Activated CD4-positive, alpha-beta memory T cell treated with anti-CD3 and anti-CD28 coated beads for 36 hours (primary cell): ENCODE measurements around the gene SUSD2. TPM values are rescaled to one million over a fixed set of nuclear protein-coding genes. Genes with fewer than 3 reads are reported as not detected.
A peak's percentile ranks its signal among the peaks of the same experiment; 100 is the strongest.

Experiments
- CTCF ChIA-PET: fragments of 350-600 bp; sonication (Branson Sonifier 250); formaldehyde crosslinking; loops from one replicate; lab custom pipeline; 2021; ENCODE audit warnings: antibody characterized with exemption, inconsistent platforms; lab: Charles Lee
- POLR2A ChIA-PET: fragments of 350-600 bp; sonication (Branson Sonifier 250); formaldehyde crosslinking; loops from one replicate; lab custom pipeline; 2021; ENCODE audit warnings: antibody characterized with exemption; lab: Charles Lee
- DNase-seq: peaks from one replicate; pipeline ENCODE4 v3.0.0-alpha.2; 2020
- H3K27ac Mint-ChIP-seq: one replicate; pipeline ENCODE4 v1.8.0; 2021; ENCODE audit warnings: mixed read lengths
- H3K27me3 Mint-ChIP-seq: one replicate; pipeline ENCODE4 v1.8.0; 2021; ENCODE audit warnings: mixed read lengths
- H3K36me3 Mint-ChIP-seq: one replicate; pipeline ENCODE4 v1.8.0; 2021; ENCODE audit warnings: mixed read lengths
- H3K4me1 Mint-ChIP-seq: one replicate; pipeline ENCODE4 v1.8.0; 2021; ENCODE audit warnings: low read depth, mixed read lengths
- H3K4me3 Mint-ChIP-seq: one replicate; pipeline ENCODE4 v1.8.0; 2021; ENCODE audit warnings: mild to moderate bottlenecking, mixed read lengths
- H3K9me3 Mint-ChIP-seq: one replicate; pipeline ENCODE4 v1.8.0; 2021; ENCODE audit warnings: mixed read lengths
- intact Hi-C: fragments of 100-400 bp; cut with micrococcal nuclease; formaldehyde crosslinking; loops from one replicate; pipeline ENCODE4 v1.15.1; 2023
- total RNA-seq, 2 experiments: library from RNA; stranded (reverse); gene quantifications; one replicate each; pipeline ENCODE4 v1.2.3, GENCODE V29; 2021

SUSD2 gene
- total RNA-seq, 2 experiments from 2014 or later, result 0.19 to 0.22 TPM

DNA sequence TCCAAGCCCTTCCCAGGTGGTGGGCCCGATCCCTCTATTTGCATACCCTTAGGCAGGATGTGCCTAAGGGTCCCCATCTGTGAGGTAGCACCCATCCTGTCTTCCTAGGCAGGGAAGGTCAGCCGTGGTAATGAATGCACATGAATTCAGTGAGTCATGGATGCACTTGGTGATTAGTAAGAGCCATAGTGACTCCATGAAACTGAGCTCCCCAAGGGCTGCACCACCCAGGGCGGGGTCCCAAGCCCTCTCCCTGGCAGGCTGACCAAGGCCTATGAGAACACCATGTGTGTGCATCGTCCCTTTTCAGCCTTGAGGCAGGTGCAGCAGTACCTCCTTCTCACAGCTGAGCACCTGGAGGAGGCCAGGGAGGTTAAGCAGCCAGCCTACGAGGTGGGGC is 15.6 kb upstream of the SUSD2 start:
- CTCF ChIA-PET, result interaction anchor here (1.2 to 5.2 kb wide), 2 partner anchors 9 to 10 kb away, joined by 5 to 37 read pairs; no protein-coding TSS in a partner anchor
- Mint-ChIP-seq H3K27me3 (no peaks in the 10 kb centered on the region), H3K4me1 (no peaks in the 10 kb centered on the region), H3K27ac (peak overlapping the region; percentile 28), H3K36me3 (peaks cover 1% of the 10 kb centered on the region), H3K9me3 (no peaks in the 10 kb centered on the region), H3K4me3 (no peak overlapping the region)
- DNase-seq, result no peak
- intact Hi-C loops, result no loop called here
- POLR2A ChIA-PET, result no interaction called here

DNA sequence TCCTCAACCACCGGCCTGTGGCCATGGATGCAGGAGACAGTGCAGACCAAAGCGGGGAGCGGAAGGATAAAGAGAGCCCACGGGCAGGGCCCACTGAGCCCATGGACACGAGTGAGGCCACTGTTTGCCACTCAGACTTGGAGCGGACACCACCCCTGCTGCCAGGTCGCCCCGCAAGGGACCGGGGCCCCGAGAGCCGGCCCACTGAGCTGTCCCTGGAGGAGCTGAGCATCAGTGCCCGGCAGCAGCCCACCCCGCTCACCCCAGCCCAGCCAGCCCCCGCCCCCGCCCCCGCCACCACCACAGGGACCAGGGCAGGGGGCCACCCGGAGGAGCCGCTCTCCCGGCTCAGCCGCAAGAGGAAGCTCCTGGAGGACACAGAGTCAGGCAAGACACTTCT is 14.5 kb upstream of the SUSD2 start:
- intact Hi-C loops, result no loop called here
- Mint-ChIP-seq H3K36me3 (peaks cover 5% of the 10 kb centered on the region), H3K4me1 (no peaks in the 10 kb centered on the region), H3K4me3 (no peak overlapping the region), H3K9me3 (no peaks in the 10 kb centered on the region), H3K27ac (no peak overlapping the region), H3K27me3 (no peaks in the 10 kb centered on the region)
- no peak for DNase-seq
- ChIA-PET POLR2A (no interaction called here), CTCF (interaction anchor here (0.8 to 5.2 kb wide), 2 partner anchors 11 to 12 kb away, joined by 5 to 37 read pairs; no protein-coding TSS in a partner anchor)

DNA sequence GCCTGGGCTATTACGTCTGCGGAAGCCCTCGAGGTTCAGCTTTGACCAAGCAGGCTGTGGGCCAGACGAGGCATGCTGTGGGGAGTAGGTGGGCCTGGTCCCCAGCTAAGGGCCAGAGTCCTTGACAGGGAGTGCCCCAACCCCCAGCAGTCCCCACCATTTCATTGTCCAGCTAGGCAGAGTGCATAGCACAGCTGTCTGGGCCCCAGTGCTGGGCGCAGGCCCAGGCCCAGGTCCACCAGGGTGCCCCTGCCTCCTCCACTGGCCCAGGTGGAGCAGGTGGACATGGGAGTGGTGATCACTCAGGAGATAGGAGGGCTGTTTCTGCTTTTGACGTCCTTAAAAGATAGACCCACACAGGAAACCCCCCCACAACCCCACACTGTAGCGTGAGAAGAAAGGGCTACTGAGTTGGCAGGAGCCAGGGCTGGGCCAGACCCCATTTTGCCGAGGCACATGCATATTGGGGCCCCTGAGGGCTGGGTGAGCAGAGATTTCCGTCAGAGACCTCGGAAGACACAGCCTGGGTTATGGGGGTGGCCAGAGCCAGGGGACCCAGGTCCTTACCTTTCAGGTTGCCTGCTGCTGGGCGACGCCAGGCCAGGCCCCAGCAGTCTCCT is 11.7 kb upstream of the SUSD2 start:
- peaks cover 8% of the 10 kb centered on the region for H3K36me3 Mint-ChIP-seq
- H3K27me3 Mint-ChIP-seq, result no peaks in the 10 kb centered on the region
- intact Hi-C loops, result no loop called here
- POLR2A ChIA-PET, result no interaction called here
- no peak overlapping the region for H3K27ac Mint-ChIP-seq
- H3K4me1 Mint-ChIP-seq, result no peaks in the 10 kb centered on the region
- H3K9me3 Mint-ChIP-seq, result no peaks in the 10 kb centered on the region
- CTCF ChIA-PET, result interaction anchor here (5.2 kb wide), 1 partner anchor 14 kb away, joined by 37 read pairs; no protein-coding TSS in a partner anchor
- no peak for DNase-seq
- no peak overlapping the region for H3K4me3 Mint-ChIP-seq

DNA sequence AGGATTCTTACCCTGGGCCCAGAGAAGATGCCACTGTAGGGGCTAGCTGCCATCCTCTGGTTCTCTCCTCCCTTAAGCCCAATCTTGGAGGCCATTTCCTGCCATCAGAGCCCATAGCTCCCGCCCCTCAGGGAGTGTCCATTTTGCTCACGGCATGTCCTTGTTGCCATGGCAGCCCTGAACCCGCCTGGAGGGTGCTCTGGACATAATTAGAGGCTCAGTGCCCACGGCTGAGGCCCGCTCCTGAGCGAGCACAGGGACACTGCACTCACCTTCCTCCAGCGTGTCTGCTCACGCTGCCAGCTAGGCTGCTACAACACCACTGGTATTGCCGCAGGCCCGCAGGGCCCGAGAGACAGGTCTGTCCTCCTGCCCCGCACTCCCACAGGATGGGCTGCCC is 11.1 kb upstream of the SUSD2 start:
- H3K4me1 Mint-ChIP-seq, result no peaks in the 10 kb centered on the region
- no peak for DNase-seq
- ChIA-PET CTCF (no interaction called here), POLR2A (no interaction called here)
- H3K27ac Mint-ChIP-seq, result no peak overlapping the region
- H3K27me3 Mint-ChIP-seq, result no peaks in the 10 kb centered on the region
- peaks cover 8% of the 10 kb centered on the region for H3K36me3 Mint-ChIP-seq
- H3K9me3 Mint-ChIP-seq, result no peaks in the 10 kb centered on the region
- intact Hi-C loops, result no loop called here
- H3K4me3 Mint-ChIP-seq, result no peak overlapping the region

DNA sequence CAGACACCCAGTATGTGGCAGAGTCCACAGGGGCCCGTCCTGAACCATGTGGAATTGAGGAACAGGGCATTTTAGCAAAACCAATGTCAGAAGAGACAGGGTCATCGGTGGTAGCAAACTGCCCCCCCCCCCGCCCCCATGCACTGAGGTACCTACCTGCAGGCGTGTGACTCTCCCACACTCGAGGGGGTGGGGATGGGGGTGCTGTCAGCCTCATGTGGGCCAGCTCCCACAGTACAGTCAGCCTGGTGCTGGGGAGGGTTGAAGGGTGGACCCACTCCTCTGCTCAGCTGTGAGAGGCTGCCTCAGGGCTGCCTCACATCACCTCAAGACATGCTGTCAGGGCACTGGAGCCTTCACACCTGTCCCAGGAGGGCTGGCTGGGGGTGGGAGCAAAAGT is 10.7 kb upstream of the SUSD2 start:
- H3K27ac Mint-ChIP-seq, result no peak overlapping the region
- no peak for DNase-seq
- peaks cover 9% of the 10 kb centered on the region for H3K36me3 Mint-ChIP-seq
- H3K27me3 Mint-ChIP-seq, result no peaks in the 10 kb centered on the region
- H3K4me3 Mint-ChIP-seq, result no peak overlapping the region
- no peaks in the 10 kb centered on the region for H3K4me1 Mint-ChIP-seq
- ChIA-PET CTCF (interaction anchor here (1.7 kb wide), 1 partner anchor 14 kb away, joined by 9 read pairs; no protein-coding TSS in a partner anchor), POLR2A (no interaction called here)
- H3K9me3 Mint-ChIP-seq, result no peaks in the 10 kb centered on the region
- intact Hi-C loops, result no loop called here

DNA sequence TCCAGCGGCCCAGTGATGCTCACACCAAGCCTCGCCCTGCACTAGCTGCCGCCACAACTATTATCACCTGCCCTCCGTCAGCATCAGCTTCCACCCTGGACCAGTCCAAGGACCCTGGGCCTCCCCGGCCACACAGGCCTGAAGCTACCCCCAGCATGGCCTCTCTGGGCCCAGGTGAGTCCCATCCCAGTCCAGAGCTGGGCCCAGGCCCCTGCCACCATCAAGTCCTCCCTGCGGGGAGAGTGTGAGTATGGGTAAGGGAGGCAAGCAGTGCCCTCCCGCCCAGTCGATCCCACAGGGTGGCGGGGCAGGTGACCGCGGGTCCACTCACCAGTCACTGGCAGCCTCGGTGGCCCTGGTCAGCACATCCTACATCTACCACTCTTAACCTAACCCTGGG is 9.5 kb upstream of the SUSD2 start:
- Mint-ChIP-seq H3K36me3 (peaks cover 9% of the 10 kb centered on the region), H3K9me3 (no peaks in the 10 kb centered on the region), H3K27me3 (no peaks in the 10 kb centered on the region), H3K4me3 (no peak overlapping the region), H3K27ac (no peak overlapping the region), H3K4me1 (no peaks in the 10 kb centered on the region)
- ChIA-PET CTCF (interaction anchor here (1.7 kb wide), 1 partner anchor 15 kb away, joined by 9 read pairs; no protein-coding TSS in a partner anchor), POLR2A (no interaction called here)
- DNase-seq, result no peak
- intact Hi-C loops, result no loop called here

DNA sequence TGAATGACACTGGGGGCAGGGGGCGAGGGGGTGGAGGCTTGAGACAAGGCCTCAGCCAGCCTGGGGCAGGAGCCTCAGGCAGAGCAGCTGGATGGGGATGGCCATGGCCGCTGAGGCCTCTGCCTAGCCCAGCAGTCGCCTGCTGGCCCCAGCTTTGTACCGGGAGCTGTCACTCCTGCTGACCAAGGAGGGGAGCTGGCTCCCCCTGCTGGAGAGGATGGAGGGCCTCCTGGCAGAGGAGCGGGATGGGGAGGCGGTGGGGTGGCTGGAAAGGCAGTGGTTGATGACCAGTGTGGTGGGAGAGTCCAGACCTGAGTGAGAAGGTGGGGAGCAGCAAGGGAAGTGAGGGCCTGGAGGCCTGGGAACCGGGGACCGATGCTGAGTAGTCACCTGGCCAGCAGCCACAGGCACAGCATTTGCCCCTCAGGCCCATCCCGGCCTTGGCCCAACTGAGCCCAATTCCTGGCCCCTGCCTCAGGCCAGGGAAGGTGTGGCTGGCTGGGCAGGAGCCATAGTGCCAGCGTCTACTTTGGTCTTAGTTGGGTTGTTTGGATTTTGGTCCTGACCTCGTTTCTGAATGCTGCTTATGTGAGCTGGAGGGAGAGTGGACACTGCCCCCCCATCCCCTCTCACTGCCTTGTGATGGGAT is 6.0 kb upstream of the SUSD2 start:
- Mint-ChIP-seq H3K27ac (no peak overlapping the region), H3K36me3 (peaks cover 11% of the 10 kb centered on the region), H3K9me3 (no peaks in the 10 kb centered on the region), H3K4me1 (no peaks in the 10 kb centered on the region), H3K4me3 (no peak overlapping the region), H3K27me3 (no peaks in the 10 kb centered on the region)
- intact Hi-C loops, result no loop called here
- CTCF ChIA-PET, result interaction anchor here (0.6 to 8.3 kb wide), 21 partner anchors 8 to 329 kb away, joined by 3 to 102 read pairs (median 3); partner anchors contain the start of gene CABIN1
- DNase-seq, result peak; percentile 76
- POLR2A ChIA-PET, result no interaction called here

DNA sequence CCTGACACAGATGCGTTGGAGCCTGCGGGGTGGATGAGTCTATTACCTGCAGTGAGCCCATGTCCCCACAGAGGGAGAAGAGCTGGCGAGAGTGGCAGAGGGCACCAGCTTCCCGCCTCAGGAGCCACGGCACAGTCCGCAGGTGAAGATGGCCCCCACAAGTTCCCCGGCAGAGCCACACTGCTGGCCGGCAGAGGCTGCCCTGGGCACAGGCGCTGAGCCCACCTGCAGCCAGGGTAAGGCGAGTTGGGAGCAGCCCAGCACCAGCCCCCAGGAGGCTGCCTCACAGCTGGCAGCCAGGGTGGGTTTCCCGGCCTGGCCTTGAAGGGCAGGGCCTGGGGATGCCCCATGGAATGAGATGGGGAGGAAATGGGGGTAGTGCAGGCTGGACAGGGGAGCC is 5.2 kb upstream of the SUSD2 start:
- Mint-ChIP-seq H3K9me3 (no peaks in the 10 kb centered on the region), H3K27ac (no peak overlapping the region), H3K4me1 (no peaks in the 10 kb centered on the region), H3K4me3 (no peak overlapping the region), H3K36me3 (peaks cover 11% of the 10 kb centered on the region), H3K27me3 (no peaks in the 10 kb centered on the region)
- no peak for DNase-seq
- ChIA-PET POLR2A (no interaction called here), CTCF (interaction anchor here (1.8 to 8.3 kb wide), 3 partner anchors 19 to 120 kb away, joined by 4 to 102 read pairs (median 15); no protein-coding TSS in a partner anchor)
- intact Hi-C loops, result no loop called here

DNA sequence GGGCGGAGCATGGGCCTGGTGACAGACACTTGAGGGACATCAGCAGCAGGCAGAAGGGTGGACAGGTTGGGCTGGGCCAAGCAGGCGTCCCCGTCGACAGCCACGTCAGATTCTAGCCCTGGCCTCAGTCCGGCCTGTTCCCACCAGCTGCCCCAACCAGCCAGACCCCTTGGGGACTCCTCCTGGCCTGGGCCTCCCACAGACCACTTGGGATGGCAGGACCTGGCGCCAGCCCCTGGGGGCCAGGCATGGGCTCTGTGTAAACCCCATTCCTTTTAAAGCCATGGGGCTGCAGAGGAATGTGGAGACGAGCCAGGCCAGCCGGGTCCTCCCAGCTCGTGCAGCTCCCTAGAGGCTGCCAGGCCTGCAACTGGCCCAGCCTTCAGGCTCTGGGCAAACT is 4.7 kb upstream of the SUSD2 start:
- Mint-ChIP-seq H3K36me3 (peaks cover 9% of the 10 kb centered on the region), H3K27ac (no peak overlapping the region), H3K9me3 (no peaks in the 10 kb centered on the region), H3K4me3 (no peak overlapping the region), H3K27me3 (no peaks in the 10 kb centered on the region), H3K4me1 (no peaks in the 10 kb centered on the region)
- no peak for DNase-seq
- intact Hi-C loops, result no loop called here
- POLR2A ChIA-PET, result no interaction called here
- CTCF ChIA-PET, result interaction anchor here (0.6 to 8.3 kb wide), 2 partner anchors 20 to 64 kb away, joined by 4 to 102 read pairs; no protein-coding TSS in a partner anchor

DNA sequence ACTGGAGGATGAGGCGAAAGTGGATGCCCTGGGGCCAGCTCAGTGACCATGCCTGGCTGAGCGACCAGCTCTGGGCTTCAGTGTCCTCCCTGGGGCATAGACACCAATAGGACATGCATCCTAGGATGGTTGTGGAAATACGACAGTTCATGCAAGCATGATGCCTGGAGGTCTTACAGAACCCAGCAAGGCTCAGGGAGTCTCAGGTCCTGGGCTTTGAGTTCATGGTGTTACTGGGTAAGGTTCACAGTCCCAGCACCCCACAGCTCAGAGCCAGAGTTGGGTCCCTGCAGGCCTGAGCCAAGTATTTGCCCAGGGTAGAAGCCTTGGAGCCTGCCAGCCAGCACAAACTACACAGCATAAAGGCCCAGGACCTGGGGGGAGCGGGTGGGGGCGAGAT is 4.2 kb upstream of the SUSD2 start:
- intact Hi-C loops, result no loop called here
- peaks cover 5% of the 10 kb centered on the region for H3K36me3 Mint-ChIP-seq

DNA sequence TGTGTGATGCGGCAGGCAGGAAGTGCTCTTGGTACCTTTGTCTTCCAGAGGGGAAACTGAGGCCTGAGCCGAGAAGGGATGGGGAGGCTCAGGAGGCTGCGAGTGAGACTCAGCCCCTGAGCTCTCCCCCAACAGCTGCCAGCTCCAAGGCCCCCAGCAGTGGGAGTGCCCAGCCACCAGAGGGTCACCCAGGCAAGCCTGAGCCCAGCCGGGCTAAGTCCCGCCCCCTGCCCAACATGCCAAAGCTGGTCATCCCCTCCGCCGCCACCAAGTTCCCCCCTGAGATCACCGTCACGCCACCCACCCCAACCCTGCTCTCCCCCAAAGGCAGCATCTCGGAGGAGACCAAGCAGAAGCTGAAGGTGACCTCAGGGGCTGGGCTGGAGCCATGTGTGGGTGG is 3.8 kb upstream of the SUSD2 start:
- Mint-ChIP-seq H3K9me3 (no peaks in the 10 kb centered on the region), H3K4me3 (no peak overlapping the region), H3K36me3 (peaks cover 4% of the 10 kb centered on the region), H3K27ac (no peak overlapping the region), H3K4me1 (no peaks in the 10 kb centered on the region), H3K27me3 (no peaks in the 10 kb centered on the region)
- CTCF ChIA-PET, result interaction anchor here (8.3 kb wide), 1 partner anchor 21 kb away, joined by 102 read pairs; no protein-coding TSS in a partner anchor
- no peak for DNase-seq
- intact Hi-C loops, result no loop called here
- POLR2A ChIA-PET, result no interaction called here

More for the DNA sequence above, 4.2 kb upstream of the SUSD2 start:
- H3K27ac Mint-ChIP-seq, result no peak overlapping the region
- H3K4me3 Mint-ChIP-seq, result no peak overlapping the region
- CTCF ChIA-PET, result interaction anchor here (0.6 to 8.3 kb wide), 2 partner anchors 20 to 64 kb away, joined by 4 to 102 read pairs; no protein-coding TSS in a partner anchor
- DNase-seq, result no peak
- POLR2A ChIA-PET, result no interaction called here
- H3K27me3 Mint-ChIP-seq, result no peaks in the 10 kb centered on the region
- no peaks in the 10 kb centered on the region for H3K4me1 Mint-ChIP-seq
- no peaks in the 10 kb centered on the region for H3K9me3 Mint-ChIP-seq

DNA sequence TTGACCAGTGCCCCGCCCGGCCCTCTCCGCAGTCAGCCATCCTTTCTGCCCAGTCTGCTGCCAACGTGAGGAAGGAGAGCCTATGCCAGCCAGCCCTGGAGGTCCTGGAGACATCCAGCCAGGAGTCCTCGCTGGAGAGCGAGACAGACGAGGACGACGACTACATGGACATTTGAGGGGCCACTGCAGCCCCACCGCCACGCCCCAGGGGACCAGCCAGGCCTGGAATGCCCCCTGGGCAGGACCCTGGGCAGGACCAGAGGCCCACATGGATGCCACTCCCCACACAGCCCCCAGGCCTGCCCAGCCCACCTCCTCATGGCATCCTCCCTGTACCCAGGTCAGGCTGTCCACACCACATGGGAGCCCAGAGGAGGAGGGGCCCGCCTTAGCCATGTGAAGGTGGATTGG is 3.3 kb upstream of the SUSD2 start:
- H3K9me3 Mint-ChIP-seq, result no peaks in the 10 kb centered on the region
- no peaks in the 10 kb centered on the region for H3K27me3 Mint-ChIP-seq
- no peak overlapping the region for H3K27ac Mint-ChIP-seq
- no peak overlapping the region for H3K4me3 Mint-ChIP-seq
- peaks cover 4% of the 10 kb centered on the region for H3K36me3 Mint-ChIP-seq
- H3K4me1 Mint-ChIP-seq, result no peaks in the 10 kb centered on the region
- intact Hi-C loops, result no loop called here
- no peak for DNase-seq
- ChIA-PET CTCF (interaction anchor here (8.3 kb wide), 1 partner anchor 21 kb away, joined by 102 read pairs; no protein-coding TSS in a partner anchor), POLR2A (no interaction called here)
